NCI-H1436 treated with DMSO at 0.1 percent for 48 hours (cell line): ENCODE data around the gene VPS8.

ENCODE experiments used
- DNase-seq: peaks from one replicate; lab custom pipeline; 2025; lab: John Stamatoyannopoulos, UW

The VPS8 gene

GRCh38 chr3:184811999-184812661 is at the start of gene VPS8:
Gene VPS8, plus strand, starts transcription at chr3:184812166. Its CDS starts 12,467 bp downstream, at chr3:184824633.
- peak; percentile 87 for DNase-seq

GRCh38 chr3:184764191-184764590 is 47.8 kb upstream of the VPS8 start:
- no peak for DNase-seq

GRCh38 chr3:184765047-184765729 is 46.8 kb upstream of the VPS8 start:
- no peak for DNase-seq

GRCh38 chr3:184765730-184766074 is 46.3 kb upstream of the VPS8 start:
- no peak for DNase-seq

GRCh38 chr3:184766555-184767261 is 45.3 kb upstream of the VPS8 start:
- DNase-seq = no peak

GRCh38 chr3:184767377-184767776 is 44.6 kb upstream of the VPS8 start:
- DNase-seq = no peak

- DNase-seq = no peak
Measured at GRCh38 chr3:184769382-184770170, 42.4 kb upstream of the VPS8 start.

- no peak for DNase-seq
Measured at GRCh38 chr3:184770541-184770940, 41.4 kb upstream of the VPS8 start.

- DNase-seq = no peak
Measured at GRCh38 chr3:184771301-184772127, 40.5 kb upstream of the VPS8 start.

GRCh38 chr3:184772667-184773272 is 39.2 kb upstream of the VPS8 start:
- DNase-seq = no peak

- DNase-seq = no peak
Measured at GRCh38 chr3:184773283-184774186, 38.4 kb upstream of the VPS8 start.

GRCh38 chr3:184776916-184777315 is 35.0 kb upstream of the VPS8 start:
- DNase-seq = no peak

- DNase-seq = peak; percentile 64
Measured at GRCh38 chr3:184777566-184778356, 34.2 kb upstream of the VPS8 start.

GRCh38 chr3:184778426-184779332 is 33.3 kb upstream of the VPS8 start:
- no peak for DNase-seq

GRCh38 chr3:184780981-184781515 is 30.9 kb upstream of the VPS8 start:
- DNase-seq = no peak

GRCh38 chr3:184781801-184782200 is 30.2 kb upstream of the VPS8 start:
- no peak for DNase-seq

- DNase-seq = no peak
Measured at GRCh38 chr3:184783319-184783718, 28.6 kb upstream of the VPS8 start.
